ENCODE results near the gene CNTNAP2. TPM values are rescaled to one million over a fixed set of nuclear protein-coding genes. Genes with fewer than 3 reads are reported as not detected.

Gene CNTNAP2
- total RNA-seq, 1 experiment from 2014 or later: 64.5 TPM

DNA sequence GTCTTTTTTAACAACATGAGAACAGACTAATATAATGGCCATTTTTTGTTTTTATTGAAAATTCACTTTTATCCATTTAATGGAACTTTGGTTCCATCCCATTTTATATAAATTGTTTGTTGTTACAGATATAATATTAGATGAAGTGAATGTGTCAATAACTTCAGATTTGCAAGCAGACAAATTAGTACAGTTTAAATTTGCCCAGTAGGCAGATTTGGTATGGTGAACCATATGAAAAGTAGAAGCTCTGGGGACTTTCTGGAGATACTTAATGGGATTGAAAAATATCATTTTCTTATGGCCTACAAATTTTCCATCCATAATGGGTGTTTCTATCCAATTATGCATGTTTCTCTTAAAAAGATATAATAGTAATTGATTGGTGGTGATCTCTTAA lies 1277.7 kb downstream of the CNTNAP2 start:
- H2BK20ac ChIP-seq (ENCODE audit: low read depth, low read length, poor library complexity, severe bottlenecking): no peak overlapping the region
- no peak overlapping the region for H3K18ac ChIP-seq (ENCODE audit: insufficient read length, low read depth, low read length)
- H3K14ac ChIP-seq (ENCODE audit: insufficient read depth, low read length): no peak overlapping the region
- no peak overlapping the region for H2AK5ac ChIP-seq (ENCODE audit: insufficient read length, low read length)
- H3K27me3 ChIP-seq (ENCODE audit: insufficient read depth, low read length): no peaks in the 10 kb centered on the region
- H3K9ac ChIP-seq (ENCODE audit: extremely low read depth, insufficient read length, low read length): no peak overlapping the region
- H3K79me2 ChIP-seq (ENCODE audit: insufficient read depth, low read length): no peaks in the 10 kb centered on the region
- H3K4ac ChIP-seq (ENCODE audit: low read depth, low read length): no peak overlapping the region
- Mint-ChIP-seq H3K36me3 (ENCODE audit: insufficient read depth in 1 of 3, low read depth in 3 of 3) (peaks cover 0 to 7% (median 0%) of the 10 kb centered on the region in 3 experiments; a peak in 2 of 7 replicates), H3K27ac (no peak overlapping the region), H3K4me1 (0 out of 4 replicates have a peak, but pooled peaks cover 0 to 2% of the 10 kb centered on the region in 2 experiments), H3K4me3 (no peak overlapping the region), H3K27me3 (ENCODE audit: low read depth) (no peaks in the 10 kb centered on the region), H3K9me3 (peaks cover 4 to 8% of the 10 kb centered on the region in 2 experiments; a peak in 3 of 5 replicates)
- no peak overlapping the region for H2BK15ac ChIP-seq (ENCODE audit: low read depth, low read length)
- H4K8ac ChIP-seq (replicated peaks; ENCODE audit: insufficient read length, low read depth, low read length): no peak overlapping the region
- no peak overlapping the region for H3K27ac ChIP-seq (ENCODE audit: insufficient read length, low read depth, low read length)
- DNase-seq: no peak
- H3K23me2 ChIP-seq (ENCODE audit: insufficient read length, low read depth, low read length, poor library complexity, severe bottlenecking): no peaks in the 10 kb centered on the region
- no peak overlapping the region for H2BK5ac ChIP-seq (ENCODE audit: insufficient read length, low read length)
- TF ChIP-seq, protein P1, sequence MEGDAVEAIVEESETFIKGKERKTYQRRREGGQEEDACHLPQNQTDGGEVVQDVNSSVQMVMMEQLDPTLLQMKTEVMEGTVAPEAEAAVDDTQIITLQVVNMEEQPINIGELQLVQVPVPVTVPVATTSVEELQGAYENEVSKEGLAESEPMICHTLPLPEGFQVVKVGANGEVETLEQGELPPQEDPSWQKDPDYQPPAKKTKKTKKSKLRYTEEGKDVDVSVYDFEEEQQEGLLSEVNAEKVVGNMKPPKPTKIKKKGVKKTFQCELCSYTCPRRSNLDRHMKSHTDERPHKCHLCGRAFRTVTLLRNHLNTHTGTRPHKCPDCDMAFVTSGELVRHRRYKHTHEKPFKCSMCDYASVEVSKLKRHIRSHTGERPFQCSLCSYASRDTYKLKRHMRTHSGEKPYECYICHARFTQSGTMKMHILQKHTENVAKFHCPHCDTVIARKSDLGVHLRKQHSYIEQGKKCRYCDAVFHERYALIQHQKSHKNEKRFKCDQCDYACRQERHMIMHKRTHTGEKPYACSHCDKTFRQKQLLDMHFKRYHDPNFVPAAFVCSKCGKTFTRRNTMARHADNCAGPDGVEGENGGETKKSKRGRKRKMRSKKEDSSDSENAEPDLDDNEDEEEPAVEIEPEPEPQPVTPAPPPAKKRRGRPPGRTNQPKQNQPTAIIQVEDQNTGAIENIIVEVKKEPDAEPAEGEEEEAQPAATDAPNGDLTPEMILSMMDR (conservative IDR thresholded peaks at IDR 0.05): no peak
- no peaks in the 10 kb centered on the region for H3K9me3 ChIP-seq (ENCODE audit: control insufficient read depth, low read depth, low read length)
- H4K20me1 ChIP-seq (ENCODE audit: control insufficient read depth, insufficient read depth, insufficient read length): no peaks in the 10 kb centered on the region
- no peak overlapping the region for H4K5ac ChIP-seq (ENCODE audit: insufficient read length, low read depth, low read length)
- H2BK120ac ChIP-seq (ENCODE audit: low read depth, low read length, poor library complexity, severe bottlenecking): no peak overlapping the region
- H2BK12ac ChIP-seq (ENCODE audit: insufficient read length, low read depth, low read length): no peak overlapping the region
- H3T11ph ChIP-seq (ENCODE audit: low read length): no peak overlapping the region
- no peak overlapping the region for H3K4me2 ChIP-seq (ENCODE audit: insufficient read depth, insufficient read length, low read length)
- no peaks in the 10 kb centered on the region for H3K79me1 ChIP-seq (ENCODE audit: insufficient read depth, low read depth, low read length, poor library complexity, severe bottlenecking)
- H3K56ac ChIP-seq (ENCODE audit: insufficient read length, low read depth, low read length): no peak overlapping the region
- H4K91ac ChIP-seq (ENCODE audit: insufficient read length, low read depth, low read length): no peak overlapping the region
- no peak overlapping the region for H2AFZ ChIP-seq (ENCODE audit: low read length)
- no peaks in the 10 kb centered on the region for H3K4me1 ChIP-seq (ENCODE audit: insufficient read depth, low read length)
- H3K23ac ChIP-seq (ENCODE audit: insufficient read length, low read depth, low read length): no peak overlapping the region
